H7 (cell line): ENCODE data around the gene TUT4. TPM values are rescaled to one million over a fixed set of nuclear protein-coding genes. Genes with fewer than 3 reads are reported as not detected.

Experiments
- DNase-seq: peaks from one replicate; pipeline ENCODE4 v3.0.0; 2012
- H3K27me3 ChIP-seq: 2 replicates; pipeline ENCODE4 v1.6.0; 2011; ENCODE audit warnings: mild to moderate bottlenecking, low read length; ENCODE audit not compliant: control insufficient read depth, insufficient read depth
- H3K36me3 ChIP-seq: replicated peaks from 2 replicates; pipeline ENCODE4 v1.5.1; 2011; ENCODE audit warnings: low read length; ENCODE audit not compliant: control insufficient read depth, insufficient read depth
- H3K4me3 ChIP-seq: 2 replicates; pipeline ENCODE4 v1.5.1; 2011; ENCODE audit warnings: low read depth, mild to moderate bottlenecking, control low read depth, low read length, moderate library complexity; ENCODE audit not compliant: insufficient read depth
- total RNA-seq: library from RNA; depleted of rRNA; stranded (reverse); fragments of >200 nt; shearing (Covaris generic); gene quantifications from 2 replicates; pipeline ENCODE4 v1.2.3, GENCODE V29; 2014

Gene TUT4
- total RNA-seq, 1 experiment from 2014 or later: 52.4 TPM

GRCh38 chr1:52487632-52488031, 65.3 kb downstream of the TUT4 start:
- no peak for DNase-seq
- no peaks in the 10 kb centered on the region for H3K27me3 ChIP-seq
- peaks cover 1% of the 10 kb centered on the region; the same call in 1 of the 2 replicates for H3K36me3 ChIP-seq
- H3K4me3 ChIP-seq: no peak overlapping the region

- Histone ChIP-seq H3K36me3 (peaks cover 1% of the 10 kb centered on the region), H3K27me3 (no peaks in the 10 kb centered on the region), H3K4me3 (no peak overlapping the region)
- DNase-seq: no peak
These were observed 70.4 kb downstream of the TUT4 start for GRCh38 chr1:52482326-52483004.

- peaks cover 5% of the 10 kb centered on the region for H3K36me3 ChIP-seq
These were observed 73.8 kb downstream of the TUT4 start for GRCh38 chr1:52479076-52479475.

GRCh38 chr1:52477876-52478275, 75.0 kb downstream of the TUT4 start:
- H3K36me3 ChIP-seq: peaks cover 5% of the 10 kb centered on the region
- H3K27me3 ChIP-seq: no peaks in the 10 kb centered on the region
- no peak for DNase-seq
- no peak overlapping the region for H3K4me3 ChIP-seq

More at GRCh38 chr1:52479076-52479475, 73.8 kb downstream of the TUT4 start:
- Histone ChIP-seq H3K27me3 (no peaks in the 10 kb centered on the region), H3K4me3 (no peak overlapping the region)
- no peak for DNase-seq

GRCh38 chr1:52476943-52477342, 75.9 kb downstream of the TUT4 start:
- no peak overlapping the region for H3K4me3 ChIP-seq
- no peaks in the 10 kb centered on the region for H3K27me3 ChIP-seq
- H3K36me3 ChIP-seq: peaks cover 5% of the 10 kb centered on the region
- no peak for DNase-seq

GRCh38 chr1:52474807-52475206, 78.1 kb downstream of the TUT4 start:
- DNase-seq: no peak
- no peak overlapping the region for H3K4me3 ChIP-seq
- no peaks in the 10 kb centered on the region for H3K27me3 ChIP-seq
- peaks cover 5% of the 10 kb centered on the region for H3K36me3 ChIP-seq

- no peak overlapping the region for H3K4me3 ChIP-seq
- peaks cover 5% of the 10 kb centered on the region for H3K36me3 ChIP-seq
- no peaks in the 10 kb centered on the region for H3K27me3 ChIP-seq
- no peak for DNase-seq
These were observed 79.9 kb downstream of the TUT4 start for GRCh38 chr1:52473039-52473438.

GRCh38 chr1:52472384-52472783, 80.5 kb downstream of the TUT4 start:
- H3K4me3 ChIP-seq: no peak overlapping the region
- H3K36me3 ChIP-seq: peaks cover 5% of the 10 kb centered on the region
- no peak for DNase-seq
- no peaks in the 10 kb centered on the region for H3K27me3 ChIP-seq

GRCh38 chr1:52469108-52469507, 83.8 kb downstream of the TUT4 start:
- no peaks in the 10 kb centered on the region for H3K36me3 ChIP-seq
- H3K27me3 ChIP-seq: no peaks in the 10 kb centered on the region
- DNase-seq: no peak
- no peak overlapping the region for H3K4me3 ChIP-seq

- no peaks in the 10 kb centered on the region for H3K27me3 ChIP-seq
- no peak overlapping the region for H3K4me3 ChIP-seq
- no peaks in the 10 kb centered on the region for H3K36me3 ChIP-seq
- no peak for DNase-seq
These were observed 89.0 kb downstream of the TUT4 start for GRCh38 chr1:52463891-52464290.

GRCh38 chr1:52461821-52462220, 91.1 kb downstream of the TUT4 start:
- no peak overlapping the region for H3K4me3 ChIP-seq
- H3K27me3 ChIP-seq: no peaks in the 10 kb centered on the region
- no peaks in the 10 kb centered on the region for H3K36me3 ChIP-seq

GRCh38 chr1:52460694-52461093, 92.2 kb downstream of the TUT4 start:
- Histone ChIP-seq H3K27me3 (no peaks in the 10 kb centered on the region), H3K36me3 (no peaks in the 10 kb centered on the region), H3K4me3 (no peak overlapping the region)
- no peak for DNase-seq

More at GRCh38 chr1:52461821-52462220, 91.1 kb downstream of the TUT4 start:
- DNase-seq: no peak

- DNase-seq: no peak
- Histone ChIP-seq H3K36me3 (no peaks in the 10 kb centered on the region), H3K4me3 (no peak overlapping the region), H3K27me3 (no peaks in the 10 kb centered on the region)
These were observed 97.2 kb downstream of the TUT4 start for GRCh38 chr1:52455686-52456085.

- H3K27me3 ChIP-seq: no peaks in the 10 kb centered on the region
- H3K36me3 ChIP-seq: no peaks in the 10 kb centered on the region
- DNase-seq: no peak
- H3K4me3 ChIP-seq: no peak overlapping the region
These were observed 98.1 kb downstream of the TUT4 start for GRCh38 chr1:52454779-52455178.

GRCh38 chr1:52454127-52454526, 98.8 kb downstream of the TUT4 start:
- no peaks in the 10 kb centered on the region for H3K27me3 ChIP-seq
- H3K4me3 ChIP-seq: no peak overlapping the region
- no peaks in the 10 kb centered on the region for H3K36me3 ChIP-seq
- DNase-seq: no peak

- Histone ChIP-seq H3K36me3 (no peaks in the 10 kb centered on the region; the same call in none of the 2 replicates), H3K27me3 (no peaks in the 10 kb centered on the region), H3K4me3 (no peak overlapping the region)
- DNase-seq: no peak
These were observed 108.4 kb downstream of the TUT4 start for GRCh38 chr1:52444463-52444862.
